ENCODE data around the gene AHDC1. TPM values are rescaled to one million over a fixed set of nuclear protein-coding genes. Genes with fewer than 3 reads are reported as not detected.

Gene AHDC1
- total RNA-seq, 1 donor from 2014 or later: 7.0 TPM

DNA sequence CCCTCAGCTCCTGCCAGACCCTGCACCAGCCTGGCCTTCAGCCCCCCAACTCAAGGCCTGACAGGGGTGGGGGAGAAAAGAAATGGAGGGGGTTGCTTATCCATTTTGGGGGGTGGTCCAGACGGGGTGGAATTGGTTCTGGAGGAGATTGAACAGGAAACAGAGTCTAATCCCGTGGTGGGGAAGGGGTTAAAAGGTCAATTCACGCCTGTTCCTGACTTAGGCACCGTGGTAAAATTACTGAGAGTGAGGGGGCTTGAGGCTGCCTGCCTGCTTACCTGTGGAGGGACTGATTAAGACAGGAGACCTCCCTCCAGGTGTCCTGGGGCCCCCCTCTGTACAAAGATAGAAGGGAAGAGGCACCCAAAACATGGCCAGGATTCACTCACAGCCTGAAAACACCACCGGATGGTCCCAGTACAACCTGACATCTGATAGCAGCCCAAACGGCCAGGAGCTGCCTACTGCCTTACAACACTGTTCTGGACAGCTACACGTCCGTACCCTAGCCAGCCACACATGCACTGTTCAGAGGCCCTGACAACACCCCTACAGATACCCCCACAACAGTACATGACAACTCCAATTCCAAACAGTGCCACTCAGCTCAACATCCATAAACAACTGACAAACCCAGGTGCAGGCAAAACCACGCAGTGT, 31.8 kb downstream of the AHDC1 start:
- Histone ChIP-seq H3F3A (ENCODE audit: low read depth) (peaks cover 100% of the 10 kb centered on the region), H3K27ac (peak overlapping the region; percentile 91), H3K36me3 (no peaks in the 10 kb centered on the region), H3K4me2 (peak overlapping the region; percentile 76), H3K4me3 (peak overlapping the region; percentile 36), H4K20me1 (ENCODE audit: low read depth) (peaks cover 84% of the 10 kb centered on the region), H3K27me3 (no peaks in the 10 kb centered on the region), H3K9ac (no peak overlapping the region), H2AFZ (replicated peaks) (no peak overlapping the region), H3K9me3 (ENCODE audit: low read depth) (no peaks in the 10 kb centered on the region), H3K79me2 (ENCODE audit: low read depth) (peaks cover 87% of the 10 kb centered on the region), H3K4me1 (peaks cover 80% of the 10 kb centered on the region)
- Mint-ChIP-seq H3K27me3 (ENCODE audit: insufficient read depth, low read depth) (peaks cover 2% of the 10 kb centered on the region), H3K27ac (peak overlapping the region; percentile 95), H3K4me1 (peaks cover 82% of the 10 kb centered on the region), H3K36me3 (no peaks in the 10 kb centered on the region), H3K9me3 (no peaks in the 10 kb centered on the region), H3K4me3 (peak overlapping the region; percentile 78)
- TF ChIP-seq, protein P1, sequence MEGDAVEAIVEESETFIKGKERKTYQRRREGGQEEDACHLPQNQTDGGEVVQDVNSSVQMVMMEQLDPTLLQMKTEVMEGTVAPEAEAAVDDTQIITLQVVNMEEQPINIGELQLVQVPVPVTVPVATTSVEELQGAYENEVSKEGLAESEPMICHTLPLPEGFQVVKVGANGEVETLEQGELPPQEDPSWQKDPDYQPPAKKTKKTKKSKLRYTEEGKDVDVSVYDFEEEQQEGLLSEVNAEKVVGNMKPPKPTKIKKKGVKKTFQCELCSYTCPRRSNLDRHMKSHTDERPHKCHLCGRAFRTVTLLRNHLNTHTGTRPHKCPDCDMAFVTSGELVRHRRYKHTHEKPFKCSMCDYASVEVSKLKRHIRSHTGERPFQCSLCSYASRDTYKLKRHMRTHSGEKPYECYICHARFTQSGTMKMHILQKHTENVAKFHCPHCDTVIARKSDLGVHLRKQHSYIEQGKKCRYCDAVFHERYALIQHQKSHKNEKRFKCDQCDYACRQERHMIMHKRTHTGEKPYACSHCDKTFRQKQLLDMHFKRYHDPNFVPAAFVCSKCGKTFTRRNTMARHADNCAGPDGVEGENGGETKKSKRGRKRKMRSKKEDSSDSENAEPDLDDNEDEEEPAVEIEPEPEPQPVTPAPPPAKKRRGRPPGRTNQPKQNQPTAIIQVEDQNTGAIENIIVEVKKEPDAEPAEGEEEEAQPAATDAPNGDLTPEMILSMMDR (IDR thresholded peaks at IDR 0.05): no peak
- TF ChIP-seq EZH2phosphoT487 (IDR thresholded peaks at IDR 0.05) (no peak), EZH2 (IDR thresholded peaks at IDR 0.05) (no peak)
- DNase-seq (ENCODE audit: low spot score): peak; percentile 69

DNA sequence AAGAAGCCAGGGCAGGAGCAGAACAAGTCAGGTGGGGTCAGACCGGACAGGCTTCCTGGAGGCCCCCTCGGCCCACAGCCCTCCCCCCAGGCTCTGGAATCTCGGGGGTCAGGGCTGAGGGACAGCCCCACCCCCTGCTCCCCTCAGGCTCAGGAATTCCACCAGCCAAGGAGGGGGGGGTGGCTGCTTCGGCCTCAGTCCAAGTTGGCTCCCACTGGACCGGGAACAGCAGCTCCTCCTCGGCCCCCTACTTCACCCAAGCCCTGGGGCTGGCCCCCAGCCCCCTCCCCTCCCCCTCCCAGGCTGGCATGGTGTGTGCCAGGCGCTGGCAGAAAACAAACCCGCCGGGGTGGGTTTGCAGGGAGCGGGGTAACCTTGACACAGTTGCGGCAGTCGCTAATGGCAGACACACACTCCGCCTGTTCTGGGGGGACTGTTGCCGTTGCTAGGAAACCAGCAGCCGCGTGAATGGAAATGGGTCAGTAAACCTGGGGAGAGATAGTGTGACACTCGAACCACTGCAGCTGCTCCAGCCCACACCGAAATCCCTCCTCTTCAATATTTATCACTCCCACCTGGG, 32.4 kb downstream of the AHDC1 start:
- no peaks in the 10 kb centered on the region for H3K27me3 ChIP-seq
- H3K9ac ChIP-seq: no peak overlapping the region
- peaks cover 82% of the 10 kb centered on the region for H4K20me1 ChIP-seq (ENCODE audit: low read depth)
- peak overlapping the region; percentile 76 for H3K4me2 ChIP-seq
- TF ChIP-seq, protein P1 (IDR thresholded peaks at IDR 0.05): no peak
- peaks cover 81% of the 10 kb centered on the region for H3K79me2 ChIP-seq (ENCODE audit: low read depth)
- Mint-ChIP-seq H3K27me3 (ENCODE audit: insufficient read depth, low read depth) (peaks cover 2% of the 10 kb centered on the region), H3K36me3 (no peaks in the 10 kb centered on the region), H3K4me3 (peak overlapping the region; percentile 83), H3K27ac (peak overlapping the region; percentile 97), H3K9me3 (no peaks in the 10 kb centered on the region), H3K4me1 (peaks cover 82% of the 10 kb centered on the region)
- peaks cover 100% of the 10 kb centered on the region for H3F3A ChIP-seq (ENCODE audit: low read depth)
- peak overlapping the region; percentile 91 for H3K27ac ChIP-seq
- H3K9me3 ChIP-seq (ENCODE audit: low read depth): no peaks in the 10 kb centered on the region
- peak overlapping the region; percentile 36 for H3K4me3 ChIP-seq
- H3K4me1 ChIP-seq: peaks cover 82% of the 10 kb centered on the region
- peak; percentile 67 for DNase-seq (ENCODE audit: low spot score)
- no peaks in the 10 kb centered on the region for H3K36me3 ChIP-seq
- no peak overlapping the region for H2AFZ ChIP-seq (replicated peaks)

GRCh38 chr1:27570784-27571183, 33.2 kb downstream of the AHDC1 start:
- peak overlapping the region; percentile 76 for H3K4me2 ChIP-seq
- peaks cover 90% of the 10 kb centered on the region for H3K4me1 ChIP-seq
- H3K79me2 ChIP-seq (ENCODE audit: low read depth): peaks cover 82% of the 10 kb centered on the region
- H2AFZ ChIP-seq (replicated peaks): no peak overlapping the region
- peak overlapping the region; percentile 36 for H3K4me3 ChIP-seq
- DNase-seq (ENCODE audit: low spot score): peak; percentile 89
- H3K9me3 Mint-ChIP-seq: no peaks in the 10 kb centered on the region
- peaks cover 84% of the 10 kb centered on the region for H3K4me1 Mint-ChIP-seq
- peaks cover 82% of the 10 kb centered on the region for H4K20me1 ChIP-seq (ENCODE audit: low read depth)
- H3K9ac ChIP-seq: no peak overlapping the region
- H3K36me3 ChIP-seq: no peaks in the 10 kb centered on the region
- H3K36me3 Mint-ChIP-seq: no peaks in the 10 kb centered on the region
- TF ChIP-seq EZH2phosphoT487 (IDR thresholded peaks at IDR 0.05) (no peak), EZH2 (IDR thresholded peaks at IDR 0.05) (peak; percentile 12)
- H3K27ac ChIP-seq: peak overlapping the region; percentile 91
- H3K27ac Mint-ChIP-seq: peak overlapping the region; percentile 98
- H3K9me3 ChIP-seq (ENCODE audit: low read depth): no peaks in the 10 kb centered on the region
- H3K27me3 ChIP-seq: no peaks in the 10 kb centered on the region
- H3F3A ChIP-seq (ENCODE audit: low read depth): peaks cover 100% of the 10 kb centered on the region
- H3K4me3 Mint-ChIP-seq: peak overlapping the region; percentile 83
- peaks cover 5% of the 10 kb centered on the region for H3K27me3 Mint-ChIP-seq (ENCODE audit: insufficient read depth, low read depth)

DNA sequence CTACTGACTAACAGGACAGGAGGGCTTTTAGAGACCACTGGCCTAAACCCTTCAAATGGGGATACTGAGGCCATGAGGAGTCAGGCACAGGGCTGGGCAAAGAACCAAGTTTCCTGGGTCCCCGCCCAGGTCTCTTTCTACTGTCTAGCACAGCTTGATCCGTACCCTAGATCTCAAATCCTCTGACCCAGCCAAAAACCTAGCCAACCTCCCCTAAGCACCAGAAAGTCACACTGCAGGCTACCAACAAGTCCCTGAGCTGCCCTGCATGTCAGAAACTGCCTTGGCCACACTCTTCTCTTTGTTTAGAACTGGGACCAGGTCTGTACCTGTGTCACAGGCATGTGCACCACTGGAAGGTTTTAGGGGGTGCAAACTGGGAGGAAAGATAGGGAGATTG, 33.6 kb downstream of the AHDC1 start:
- peak; percentile 49 for DNase-seq (ENCODE audit: low spot score)
- peaks cover 7% of the 10 kb centered on the region for H3K27me3 Mint-ChIP-seq (ENCODE audit: insufficient read depth, low read depth)
- Histone ChIP-seq H3K4me3 (peak overlapping the region; percentile 36), H3K79me2 (ENCODE audit: low read depth) (peaks cover 86% of the 10 kb centered on the region), H3F3A (ENCODE audit: low read depth) (peaks cover 100% of the 10 kb centered on the region), H3K36me3 (no peaks in the 10 kb centered on the region), H3K9me3 (ENCODE audit: low read depth) (no peaks in the 10 kb centered on the region), H2AFZ (replicated peaks) (no peak overlapping the region), H3K27me3 (no peaks in the 10 kb centered on the region), H3K27ac (peak overlapping the region; percentile 91), H3K9ac (no peak overlapping the region), H4K20me1 (ENCODE audit: low read depth) (peaks cover 86% of the 10 kb centered on the region), H3K4me1 (peaks cover 94% of the 10 kb centered on the region), H3K4me2 (peak overlapping the region; percentile 76)
- peaks cover 88% of the 10 kb centered on the region for H3K4me1 Mint-ChIP-seq
- H3K36me3 Mint-ChIP-seq: no peaks in the 10 kb centered on the region
- peak overlapping the region; percentile 98 for H3K27ac Mint-ChIP-seq
- peak; percentile 40 for TF ChIP-seq EZH2 (IDR thresholded peaks at IDR 0.05)
- TF ChIP-seq, protein P1 (IDR thresholded peaks at IDR 0.05): no peak
- H3K4me3 Mint-ChIP-seq: peak overlapping the region; percentile 83
- H3K9me3 Mint-ChIP-seq: no peaks in the 10 kb centered on the region

All from neural progenitor cell (in vitro differentiated cells).